Thyroid gland (tissue), 4 donors: ENCODE data around the gene NUP214.

Source experiments
- POLR2A ChIP-seq, 2 donors: fragments of 450-650 bp; IDR thresholded peaks; one replicate each; pipeline ENCODE4 v1.6.1; 2017; ENCODE audit warnings: antibody characterized with exemption in 2 of 2, mild to moderate bottlenecking in 2 of 2, moderate library complexity in 1 of 2
- TF ChIP-seq, protein P1 (sequence below), 6 experiments: fragments of 200-600 bp in 3 of 6; fragments of 450-650 bp in 3 of 6; sonication (generic) in 3 of 6; IDR thresholded peaks; one replicate each; pipeline ENCODE4 v1.5.1; 2016 to 2019; ENCODE audit warnings: antibody characterized with exemption in 6 of 6, mild to moderate bottlenecking in 2 of 6, inconsistent platforms in 1 of 6, moderate library complexity in 1 of 6

DNA sequence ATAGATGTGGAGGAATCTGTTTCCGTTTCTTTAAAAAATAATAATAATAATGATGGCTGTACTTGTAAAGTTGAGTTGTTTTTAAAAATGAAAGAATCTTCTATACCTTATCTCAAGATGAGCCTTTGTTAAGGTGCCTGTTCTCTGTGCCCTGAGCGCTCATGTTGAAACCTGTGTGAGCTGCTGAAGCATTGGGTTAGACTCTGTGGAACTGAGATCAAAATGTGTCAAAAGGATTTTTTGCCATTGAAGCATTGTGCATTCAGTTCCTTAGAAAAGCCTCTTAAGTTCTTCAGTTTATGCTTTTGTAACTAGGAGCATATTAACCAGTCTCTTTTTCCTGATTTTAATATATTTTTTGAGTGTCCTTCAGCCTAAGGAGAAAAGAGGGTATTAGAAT lies 67.7 kb downstream of the NUP214 start:
- TF ChIP-seq, protein P1, sequence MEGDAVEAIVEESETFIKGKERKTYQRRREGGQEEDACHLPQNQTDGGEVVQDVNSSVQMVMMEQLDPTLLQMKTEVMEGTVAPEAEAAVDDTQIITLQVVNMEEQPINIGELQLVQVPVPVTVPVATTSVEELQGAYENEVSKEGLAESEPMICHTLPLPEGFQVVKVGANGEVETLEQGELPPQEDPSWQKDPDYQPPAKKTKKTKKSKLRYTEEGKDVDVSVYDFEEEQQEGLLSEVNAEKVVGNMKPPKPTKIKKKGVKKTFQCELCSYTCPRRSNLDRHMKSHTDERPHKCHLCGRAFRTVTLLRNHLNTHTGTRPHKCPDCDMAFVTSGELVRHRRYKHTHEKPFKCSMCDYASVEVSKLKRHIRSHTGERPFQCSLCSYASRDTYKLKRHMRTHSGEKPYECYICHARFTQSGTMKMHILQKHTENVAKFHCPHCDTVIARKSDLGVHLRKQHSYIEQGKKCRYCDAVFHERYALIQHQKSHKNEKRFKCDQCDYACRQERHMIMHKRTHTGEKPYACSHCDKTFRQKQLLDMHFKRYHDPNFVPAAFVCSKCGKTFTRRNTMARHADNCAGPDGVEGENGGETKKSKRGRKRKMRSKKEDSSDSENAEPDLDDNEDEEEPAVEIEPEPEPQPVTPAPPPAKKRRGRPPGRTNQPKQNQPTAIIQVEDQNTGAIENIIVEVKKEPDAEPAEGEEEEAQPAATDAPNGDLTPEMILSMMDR (IDR thresholded peaks at IDR 0.05), result no peak
- no peak for TF ChIP-seq POLR2A (IDR thresholded peaks at IDR 0.05)
